Neuronal stem cell (in vitro differentiated cells): ENCODE data around the gene FLT4.
A peak's percentile ranks its signal among the peaks of the same experiment; 100 is the strongest.

Source experiments
- DNase-seq: peaks from one replicate; pipeline ENCODE4 v3.0.0-alpha.2; 2013; ENCODE audit warnings: low spot score
- H2AFZ ChIP-seq: one replicate; pipeline ENCODE4 v1.6.1; 2013; ENCODE audit warnings: mild to moderate bottlenecking, low read length, inconsistent platforms
- H2AK5ac ChIP-seq: 2 replicates; pipeline ENCODE4 v1.6.1; 2013; ENCODE audit warnings: low read depth, mild to moderate bottlenecking, inconsistent platforms, low read length, moderate library complexity, mixed read lengths
- H2BK120ac ChIP-seq: 2 replicates; pipeline ENCODE4 v1.6.1; 2013; ENCODE audit warnings: low read depth, mild to moderate bottlenecking, inconsistent platforms, low read length, moderate library complexity, mixed read lengths
- H2BK12ac ChIP-seq: one replicate; pipeline ENCODE4 v1.6.1; 2013; ENCODE audit warnings: low read length, inconsistent platforms
- H2BK15ac ChIP-seq: 2 replicates; pipeline ENCODE4 v1.6.1; 2013; ENCODE audit warnings: mild to moderate bottlenecking, low read length, inconsistent platforms, mixed read lengths
- H2BK5ac ChIP-seq: one replicate; pipeline ENCODE4 v1.6.1; 2013; ENCODE audit warnings: inconsistent platforms, mild to moderate bottlenecking, low read length, moderate library complexity
- H3K14ac ChIP-seq: one replicate; pipeline ENCODE4 v1.6.1; 2013; ENCODE audit warnings: low read length, inconsistent platforms
- H3K18ac ChIP-seq: 2 replicates; pipeline ENCODE4 v1.6.1; 2013; ENCODE audit warnings: low read length, inconsistent platforms
- H3K23ac ChIP-seq: 2 replicates; pipeline ENCODE4 v1.6.1; 2013; ENCODE audit warnings: low read depth, mild to moderate bottlenecking, mixed read lengths, low read length, inconsistent platforms; ENCODE audit not compliant: poor library complexity
- H3K27ac ChIP-seq: replicated peaks from 3 replicates; pipeline ENCODE4 v1.5.1; 2013; ENCODE audit warnings: low read length, inconsistent platforms
- H3K27me3 ChIP-seq, 3 experiments: 2 replicates each; pipeline ENCODE4 v1.6.1; 2013; ENCODE audit warnings: low read length in 3 of 3, mild to moderate bottlenecking in 2 of 3, inconsistent platforms in 1 of 3, low read depth in 1 of 3, mixed read lengths in 1 of 3, moderate library complexity in 1 of 3; ENCODE audit not compliant: control insufficient read depth in 3 of 3, insufficient read depth in 3 of 3
- H3K36me3 ChIP-seq, 2 donors: replicated peaks in 1 of 2; 2 replicates each; pipeline ENCODE4 v1.6.1; 2013; ENCODE audit warnings: low read length in 2 of 2; ENCODE audit not compliant: control insufficient read depth in 2 of 2, insufficient read depth in 2 of 2
- H3K4ac ChIP-seq: 2 replicates; pipeline ENCODE4 v1.6.1; 2013; ENCODE audit warnings: inconsistent platforms, mild to moderate bottlenecking, low read length, moderate library complexity
- H3K4me1 ChIP-seq, 2 donors: 1 replicate in 1 of 2; 2 replicates in 1 of 2; pipeline ENCODE4 v1.6.1; 2013; ENCODE audit warnings: low read length in 2 of 2, low read depth in 1 of 2; ENCODE audit not compliant: control insufficient read depth in 2 of 2, insufficient read depth in 1 of 2
- H3K4me2 ChIP-seq: one replicate; pipeline ENCODE4 v1.6.1; 2013; ENCODE audit warnings: mild to moderate bottlenecking, low read length, inconsistent platforms; ENCODE audit not compliant: insufficient read depth, poor library complexity, severe bottlenecking
- H3K4me3 ChIP-seq, 2 donors: 2 replicates each; pipeline ENCODE4 v1.5.1; 2013; ENCODE audit warnings: low read length in 2 of 2, mild to moderate bottlenecking in 2 of 2, inconsistent platforms in 1 of 2, moderate library complexity in 1 of 2
- H3K79me1 ChIP-seq: one replicate; pipeline ENCODE4 v1.6.1; 2013; ENCODE audit warnings: low read depth, mild to moderate bottlenecking, inconsistent platforms, low read length, moderate library complexity
- H3K9ac ChIP-seq: one replicate; pipeline ENCODE4 v1.6.1; 2013; ENCODE audit warnings: mild to moderate bottlenecking, low read depth, low read length, inconsistent platforms; ENCODE audit not compliant: poor library complexity
- H3K9me3 ChIP-seq, 2 donors: replicated peaks in 1 of 2; 2 replicates each; pipeline versions ENCODE3 to v1.6.1; 2013; ENCODE audit warnings: low read length in 2 of 2, mild to moderate bottlenecking in 2 of 2, inconsistent platforms in 1 of 2, low read depth in 1 of 2, mixed read lengths in 1 of 2, moderate library complexity in 1 of 2; ENCODE audit not compliant: control insufficient read depth in 2 of 2, insufficient read depth in 1 of 2
- H4K8ac ChIP-seq: one replicate; pipeline ENCODE4 v1.6.1; 2013; ENCODE audit warnings: low read depth, mild to moderate bottlenecking, inconsistent platforms, low read length, moderate library complexity
- H4K91ac ChIP-seq: one replicate; pipeline ENCODE4 v1.6.1; 2013; ENCODE audit warnings: low read length, low read depth, mild to moderate bottlenecking, inconsistent platforms; ENCODE audit not compliant: poor library complexity
- WGBS, 2 donors: extraction: QIAGEN DNeasy Blood & Tissue Kit; methylation state at CpG; one replicate each; pipeline ENCODE4 v1.1.7; 2013; ENCODE audit warnings: missing lambda C conversion rate in 2 of 2, mixed read lengths in 1 of 2; ENCODE audit not compliant: insufficient read length in 2 of 2, insufficient replicate concordance in 1 of 2; ENCODE audit errors: extremely low coverage in 2 of 2; 5-methylcytosine and 5-hydroxymethylcytosine counted together

FLT4 gene

DNA sequence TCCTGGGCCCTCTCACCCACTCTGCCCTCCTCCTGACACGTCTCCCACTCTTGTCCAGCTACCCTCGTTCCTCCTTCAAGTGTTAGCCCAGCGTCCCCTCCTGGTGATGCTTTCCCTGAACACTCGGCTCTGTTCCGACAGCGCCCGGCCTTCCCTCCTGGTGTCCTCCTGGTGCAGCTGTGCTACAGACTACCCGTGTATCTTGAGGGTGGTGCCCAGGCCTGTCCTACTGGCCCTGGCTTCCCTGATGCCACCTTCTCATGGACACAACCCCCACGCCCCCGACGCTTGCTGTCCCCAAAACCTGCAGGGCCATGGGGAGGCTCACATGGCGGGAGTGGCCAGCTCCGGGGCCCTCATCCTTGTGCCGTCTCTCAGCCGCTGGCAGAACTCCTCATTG, 36.7 kb downstream of the FLT4 start:
- DNase-seq = no peak
- Histone ChIP-seq H3K14ac (peak overlapping the region; percentile 8), H3K23ac (peak overlapping the region; percentile 96)

DNA sequence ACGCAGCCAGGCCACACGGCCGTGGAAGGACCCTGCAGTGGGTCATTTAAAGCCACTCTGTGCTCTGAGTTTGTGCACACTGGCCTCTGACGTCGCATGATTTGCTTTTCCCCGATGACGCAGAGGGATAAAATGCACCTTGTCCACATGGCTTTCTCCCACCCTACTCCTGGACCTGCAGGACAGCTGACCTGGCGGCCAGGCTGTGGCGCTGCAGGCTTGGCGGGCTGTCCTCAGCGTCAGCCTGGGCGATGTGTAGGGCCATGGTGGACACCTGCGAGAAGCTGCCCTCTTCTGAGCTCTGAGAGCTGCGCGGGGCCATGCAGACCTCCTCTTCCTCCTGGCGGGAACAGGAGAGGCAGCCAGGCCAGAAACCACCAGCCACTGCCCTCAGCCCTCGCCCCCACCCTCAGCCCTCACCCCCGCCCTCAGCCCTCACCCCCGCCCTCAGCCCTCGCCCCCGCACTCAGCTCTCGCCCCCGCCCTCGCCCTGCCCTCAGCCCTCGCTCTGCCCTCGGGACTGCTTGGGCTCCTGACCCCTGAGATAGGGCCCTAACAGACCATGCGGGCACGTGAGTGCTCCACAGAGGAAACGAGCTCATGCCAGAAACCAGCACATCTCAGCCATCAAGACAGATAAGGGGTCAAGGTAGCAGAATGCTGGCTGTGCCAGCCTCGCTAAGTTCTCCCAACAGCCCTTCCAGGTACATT, 38.1 kb downstream of the FLT4 start:
- no CpG with 5 or more reads among the region's 30 CpGs for WGBS, 2 donors
- no peak overlapping the region for H2AFZ ChIP-seq
- no peak for DNase-seq
- H3K4ac ChIP-seq = no peak overlapping the region
- H3K4me1 ChIP-seq = no peaks in the 10 kb centered on the region
- no peak overlapping the region for H2BK5ac ChIP-seq
- H3K4me3 ChIP-seq = no peak overlapping the region
- no peak overlapping the region for H3K4me2 ChIP-seq
- peak overlapping the region; percentile 79 for H2AK5ac ChIP-seq
- no peak overlapping the region for H4K91ac ChIP-seq
- no peak overlapping the region for H2BK120ac ChIP-seq
- H3K14ac ChIP-seq = no peak overlapping the region
- no peak overlapping the region for H3K9ac ChIP-seq
- no peak overlapping the region for H2BK15ac ChIP-seq
- H3K36me3 ChIP-seq = peaks cover 2 to 39% of the 10 kb centered on the region in 2 donors
- H4K8ac ChIP-seq = no peak overlapping the region
- H3K23ac ChIP-seq = peak overlapping the region; percentile 44
- H3K27me3 ChIP-seq = no peaks in the 10 kb centered on the region
- H3K18ac ChIP-seq = peak overlapping the region; percentile 44
- H3K27ac ChIP-seq = no peak overlapping the region
- peaks cover 5% of the 10 kb centered on the region for H3K79me1 ChIP-seq
- H2BK12ac ChIP-seq = no peak overlapping the region
- H3K9me3 ChIP-seq = peaks cover 0 to 2% of the 10 kb centered on the region in 2 donors

More for the DNA sequence above, 36.7 kb downstream of the FLT4 start:
- no peak overlapping the region for H3K9ac ChIP-seq
- no peak overlapping the region for H4K91ac ChIP-seq
- H3K4me3 ChIP-seq = no peak overlapping the region
- H2BK5ac ChIP-seq = no peak overlapping the region
- H3K18ac ChIP-seq = no peak overlapping the region
- no peak overlapping the region for H3K4me2 ChIP-seq
- H2BK120ac ChIP-seq = no peak overlapping the region
- H2BK12ac ChIP-seq = no peak overlapping the region
- H3K36me3 ChIP-seq = peaks cover 2 to 45% of the 10 kb centered on the region in 2 donors
- H3K27me3 ChIP-seq = no peaks in the 10 kb centered on the region
- peak overlapping the region; percentile 70 for H2AK5ac ChIP-seq
- H4K8ac ChIP-seq = no peak overlapping the region
- no peak overlapping the region for H2BK15ac ChIP-seq
- no peak overlapping the region for H3K4ac ChIP-seq
- H3K27ac ChIP-seq = no peak overlapping the region
- H3K9me3 ChIP-seq = peaks cover 0 to 2% of the 10 kb centered on the region in 2 donors
- no peaks in the 10 kb centered on the region for H3K4me1 ChIP-seq
- H2AFZ ChIP-seq = no peak overlapping the region
- peaks cover 5% of the 10 kb centered on the region for H3K79me1 ChIP-seq
- no CpG with 5 or more reads among the region's 15 CpGs for WGBS, 2 donors

DNA sequence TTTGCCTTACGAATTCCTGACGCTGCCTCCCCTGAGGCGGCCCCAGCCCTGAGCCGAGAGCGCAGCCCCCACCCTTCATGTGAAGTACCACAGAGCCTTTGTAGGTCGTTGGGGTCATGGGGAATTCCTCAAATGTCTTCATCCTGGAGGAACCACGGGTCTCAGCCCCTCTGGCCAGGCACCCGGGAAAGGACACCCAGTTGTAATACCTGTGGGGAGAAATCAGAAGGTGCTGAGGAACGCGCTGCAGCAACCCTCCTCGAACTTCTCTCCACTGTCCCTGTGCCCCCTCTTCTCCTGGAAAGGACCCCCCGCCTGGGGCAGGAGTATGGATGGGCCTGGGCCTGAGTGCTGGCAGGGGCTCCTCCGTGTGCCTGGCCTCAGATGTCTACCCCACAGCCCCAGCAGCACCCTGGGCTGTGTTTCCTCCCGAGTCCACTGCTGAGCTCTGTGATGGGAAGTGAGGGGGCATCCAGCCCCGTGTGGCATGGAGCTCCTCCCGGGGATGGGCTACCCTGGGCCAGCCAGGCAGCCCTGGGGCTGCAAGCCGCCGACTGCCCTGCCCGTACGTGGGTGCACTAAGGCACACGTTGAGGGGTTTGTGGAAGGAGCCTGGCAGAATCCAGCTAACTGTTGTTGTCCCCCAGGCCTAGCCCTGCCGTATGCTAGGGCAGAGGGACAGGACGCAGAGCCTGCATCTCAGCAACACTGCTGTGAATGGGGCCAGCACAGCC, 39.4 kb downstream of the FLT4 start:
- no CpG with 5 or more reads among the region's 23 CpGs for whole genome bisulfite sequencing, 2 donors
- H4K8ac ChIP-seq = peak overlapping the region; percentile 23
- peaks cover 0 to 2% of the 10 kb centered on the region in 2 donors for H3K9me3 ChIP-seq
- peak overlapping the region; percentile 65 for H3K23ac ChIP-seq
- no peak overlapping the region for H2AK5ac ChIP-seq
- H3K9ac ChIP-seq = peak overlapping the region; percentile 70
- H3K18ac ChIP-seq = no peak overlapping the region
- no peak overlapping the region for H2BK15ac ChIP-seq
- no peak overlapping the region for H2BK12ac ChIP-seq
- H3K14ac ChIP-seq = peak overlapping the region; percentile 56
- H2BK5ac ChIP-seq = peak overlapping the region; percentile 39
- no peak overlapping the region for H3K4me2 ChIP-seq
- peaks cover 2% of the 10 kb centered on the region for H3K79me1 ChIP-seq
- H4K91ac ChIP-seq = no peak overlapping the region
- H3K36me3 ChIP-seq = peaks cover 2 to 40% of the 10 kb centered on the region in 2 donors
- no peak overlapping the region for H3K4me3 ChIP-seq
- H3K27ac ChIP-seq = no peak overlapping the region
- H2AFZ ChIP-seq = no peak overlapping the region
- H2BK120ac ChIP-seq = no peak overlapping the region
- H3K4ac ChIP-seq = no peak overlapping the region
- no peaks in the 10 kb centered on the region for H3K4me1 ChIP-seq
- no peaks in the 10 kb centered on the region for H3K27me3 ChIP-seq
- no peak for DNase-seq

DNA sequence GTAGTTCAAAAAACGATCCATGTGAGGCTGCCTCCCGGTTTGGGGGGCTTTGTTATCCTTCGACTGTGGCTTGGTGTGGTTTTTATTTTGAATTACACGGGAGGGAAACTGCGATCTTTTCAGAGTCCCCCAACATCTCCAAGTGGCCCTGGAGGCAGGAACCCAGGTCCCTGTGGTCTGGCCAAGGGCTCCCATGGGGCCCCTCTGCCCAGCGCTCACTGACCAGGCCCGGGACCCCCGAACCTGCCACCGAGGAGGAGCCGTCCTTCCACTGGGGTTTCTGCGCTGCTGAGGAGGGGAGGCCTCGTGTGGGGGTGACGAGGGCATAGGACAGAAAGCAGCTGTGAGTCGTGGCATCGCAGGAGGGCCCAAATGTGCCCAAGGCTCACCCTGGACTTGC, 40.0 kb downstream of the FLT4 start:
- Histone ChIP-seq H2BK12ac (no peak overlapping the region), H4K91ac (no peak overlapping the region), H3K18ac (no peak overlapping the region), H3K14ac (peak overlapping the region; percentile 56), H3K4me1 (no peaks in the 10 kb centered on the region), H3K23ac (no peak overlapping the region), H3K4me3 (no peak overlapping the region), H2BK15ac (no peak overlapping the region), H2AK5ac (no peak overlapping the region), H2BK120ac (no peak overlapping the region), H3K27ac (no peak overlapping the region), H4K8ac (peak overlapping the region; percentile 23), H2BK5ac (no peak overlapping the region), H3K4ac (no peak overlapping the region), H3K36me3 (peaks cover 2 to 36% of the 10 kb centered on the region in 2 donors), H3K79me1 (peaks cover 2% of the 10 kb centered on the region), H3K4me2 (no peak overlapping the region), H3K9me3 (peaks cover 0 to 2% of the 10 kb centered on the region in 2 donors), H3K9ac (no peak overlapping the region), H3K27me3 (no peaks in the 10 kb centered on the region), H2AFZ (no peak overlapping the region)
- no CpG with 5 or more reads among the region's 15 CpGs for WGBS, 2 donors
- DNase-seq = no peak
